Erythroblast (primary cell): ENCODE results near the gene PTK6.

Experiments
- GATA1 ChIP-seq: IDR thresholded peaks from 2 replicates; pipeline ENCODE4 v1.6.1; 2011; ENCODE audit warnings: low read depth, mild to moderate bottlenecking, control low read depth, low read length, moderate library complexity
- POLR2A ChIP-seq: IDR thresholded peaks from 2 replicates; pipeline ENCODE4 v1.6.1; 2011; ENCODE audit warnings: mild to moderate bottlenecking, low read length

DNA sequence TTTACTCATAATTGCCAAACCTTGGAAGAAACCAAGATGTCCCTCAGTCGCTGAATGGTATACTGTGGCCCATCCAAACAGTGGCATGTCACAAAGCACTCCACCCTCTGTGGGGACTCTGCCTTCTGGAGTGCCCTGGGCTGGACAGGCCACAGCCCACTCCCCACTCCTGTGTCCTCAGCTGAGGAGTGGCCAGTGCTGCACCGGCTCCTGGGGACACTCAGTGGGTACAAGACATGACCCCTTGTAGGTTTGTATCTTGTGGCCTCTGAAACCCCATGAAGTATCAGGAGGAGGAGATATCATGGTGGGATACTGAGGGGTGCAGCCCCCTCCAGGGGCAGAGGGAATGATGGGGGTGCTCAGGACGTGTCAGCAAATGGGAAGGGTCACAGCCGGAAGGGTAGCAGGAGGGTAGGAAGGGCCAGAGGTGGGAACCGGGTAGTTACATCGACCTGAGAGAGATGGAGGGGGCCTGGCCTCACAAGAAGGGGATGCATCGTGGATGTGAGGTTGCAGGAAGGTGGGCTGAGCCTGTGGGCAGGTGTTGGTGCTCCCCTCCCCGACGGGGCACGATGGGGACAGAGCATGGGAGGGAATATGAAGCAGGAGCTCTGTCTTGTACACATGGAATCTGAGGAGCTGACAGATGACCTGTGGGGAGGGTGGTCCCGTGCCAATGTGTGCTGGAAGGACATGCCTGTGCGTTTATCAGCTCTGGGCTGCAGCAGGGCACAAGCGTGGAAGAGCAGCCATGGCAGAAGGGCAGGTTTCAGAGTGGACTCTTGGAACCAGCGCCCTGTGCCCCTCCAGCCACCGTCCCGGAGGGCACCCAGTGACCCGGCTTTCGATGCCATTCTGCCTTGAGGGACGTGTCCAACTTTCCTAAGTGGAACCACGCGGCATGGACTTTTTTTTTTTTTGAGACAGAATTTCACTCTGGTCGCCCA lies 48.7 kb upstream of the PTK6 start:
- TF ChIP-seq POLR2A = no peak
- TF ChIP-seq GATA1 = no peak
